Neural crest cell (in vitro differentiated cells): ENCODE results near the gene NUDT3. TPM values are rescaled to one million over a fixed set of nuclear protein-coding genes. Genes with fewer than 3 reads are reported as not detected.
"Not testable (repeated sequence)": the region's sequence is repeated elsewhere in the genome, so short reads cannot be mapped to it uniquely, and the experiment has no call there.

Source experiments
- DNase-seq: peaks from one replicate; pipeline ENCODE4 v3.0.0; 2021; ENCODE audit warnings: low read depth, mixed read lengths, low spot score
- H3K27ac Mint-ChIP-seq: one replicate; pipeline ENCODE4 v1.8.0; 2021; ENCODE audit warnings: mild to moderate bottlenecking, mixed read lengths; ENCODE audit not compliant: unreplicated experiment
- H3K27me3 Mint-ChIP-seq: 2 replicates; pipeline ENCODE4 v1.8.0; 2021; ENCODE audit warnings: low read depth, mild to moderate bottlenecking, mixed read lengths
- H3K36me3 Mint-ChIP-seq: 2 replicates; pipeline ENCODE4 v1.8.0; 2021; ENCODE audit warnings: low read depth, mild to moderate bottlenecking, mixed read lengths
- H3K4me1 Mint-ChIP-seq: 2 replicates; pipeline ENCODE4 v1.8.0; 2021; ENCODE audit warnings: mixed read lengths
- H3K4me3 Mint-ChIP-seq: one replicate; pipeline ENCODE4 v1.8.0; 2021; ENCODE audit warnings: mild to moderate bottlenecking, mixed read lengths
- H3K9me3 Mint-ChIP-seq: 2 replicates; pipeline ENCODE4 v1.8.0; 2021; ENCODE audit warnings: mixed read lengths
- CTCF ChIP-seq: fragments of 200-600 bp; sonication (generic); conservative IDR thresholded peaks from 2 replicates; pipeline ENCODE4 v1.5.0; 2021; ENCODE audit warnings: antibody characterized with exemption, mild to moderate bottlenecking
- total RNA-seq: library from RNA; stranded (reverse); gene quantifications from 2 replicates; pipeline ENCODE4 v1.2.1, GENCODE V29; 2021

Gene NUDT3
- total RNA-seq, 1 donor from 2014 or later: 47.5 TPM

GRCh38 chr6:34357937-34358336 is 34.5 kb downstream of the NUDT3 start:
- Mint-ChIP-seq H3K27ac (no peak overlapping the region), H3K4me1 (peaks cover 13% of the 10 kb centered on the region), H3K4me3 (no peak overlapping the region), H3K36me3 (no peaks in the 10 kb centered on the region), H3K9me3 (no peaks in the 10 kb centered on the region), H3K27me3 (no peaks in the 10 kb centered on the region)
- DNase-seq: no peak
- no peak for TF ChIP-seq CTCF

- no peaks in the 10 kb centered on the region for H3K36me3 Mint-ChIP-seq
- H3K27me3 Mint-ChIP-seq: no peaks in the 10 kb centered on the region
- H3K27ac Mint-ChIP-seq: no peak overlapping the region
- H3K9me3 Mint-ChIP-seq: no peaks in the 10 kb centered on the region
- H3K4me1 Mint-ChIP-seq: peaks cover 10% of the 10 kb centered on the region
- no peak for DNase-seq
- no peak overlapping the region for H3K4me3 Mint-ChIP-seq
- no peak for TF ChIP-seq CTCF
Measured at GRCh38 chr6:34355889-34356288, 36.6 kb downstream of the NUDT3 start.

GRCh38 chr6:34354230-34354629 is 38.2 kb downstream of the NUDT3 start:
- not testable (repeated sequence) for DNase-seq, H3K9me3 Mint-ChIP-seq, H3K4me3 Mint-ChIP-seq, H3K27me3 Mint-ChIP-seq, H3K36me3 Mint-ChIP-seq, H3K27ac Mint-ChIP-seq
- H3K4me1 Mint-ChIP-seq: peaks cover 13% of the 10 kb centered on the region

- not testable (repeated sequence) for H3K27me3 Mint-ChIP-seq, DNase-seq, H3K9me3 Mint-ChIP-seq, H3K27ac Mint-ChIP-seq, H3K36me3 Mint-ChIP-seq, H3K4me3 Mint-ChIP-seq, H3K4me1 Mint-ChIP-seq
Measured at GRCh38 chr6:34353530-34353929, 38.9 kb downstream of the NUDT3 start.

GRCh38 chr6:34352305-34352937 is 40.0 kb downstream of the NUDT3 start:
- no peak overlapping the region for H3K27ac Mint-ChIP-seq
- no peak for TF ChIP-seq CTCF
- no peaks in the 10 kb centered on the region for H3K36me3 Mint-ChIP-seq
- H3K4me1 Mint-ChIP-seq: peaks cover 9% of the 10 kb centered on the region
- no peaks in the 10 kb centered on the region for H3K9me3 Mint-ChIP-seq
- no peak for DNase-seq
- no peak overlapping the region for H3K4me3 Mint-ChIP-seq
- no peaks in the 10 kb centered on the region for H3K27me3 Mint-ChIP-seq

GRCh38 chr6:34350934-34351217 is 41.6 kb downstream of the NUDT3 start:
- Mint-ChIP-seq H3K4me1 (peaks cover 20% of the 10 kb centered on the region), H3K36me3 (no peaks in the 10 kb centered on the region), H3K27me3 (no peaks in the 10 kb centered on the region), H3K27ac (no peak overlapping the region), H3K4me3 (no peak overlapping the region), H3K9me3 (no peaks in the 10 kb centered on the region)
- no peak for TF ChIP-seq CTCF
- no peak for DNase-seq
